ENCODE data around the gene WIPF2.
"Not testable (repeated sequence)": the region's sequence is repeated elsewhere in the genome, so short reads cannot be mapped to it uniquely, and the experiment has no call there.

WIPF2 gene

GRCh38 chr17:40295488-40296436 lies 76.7 kb downstream of the WIPF2 start:
- no peak for FAIRE-seq
- DNase-seq (ENCODE audit: low spot score) = no peak

- DNase-seq (ENCODE audit: low spot score) = no peak
- no peak for FAIRE-seq
Observed at GRCh38 chr17:40297511-40297910, 78.4 kb downstream of the WIPF2 start.

DNA sequence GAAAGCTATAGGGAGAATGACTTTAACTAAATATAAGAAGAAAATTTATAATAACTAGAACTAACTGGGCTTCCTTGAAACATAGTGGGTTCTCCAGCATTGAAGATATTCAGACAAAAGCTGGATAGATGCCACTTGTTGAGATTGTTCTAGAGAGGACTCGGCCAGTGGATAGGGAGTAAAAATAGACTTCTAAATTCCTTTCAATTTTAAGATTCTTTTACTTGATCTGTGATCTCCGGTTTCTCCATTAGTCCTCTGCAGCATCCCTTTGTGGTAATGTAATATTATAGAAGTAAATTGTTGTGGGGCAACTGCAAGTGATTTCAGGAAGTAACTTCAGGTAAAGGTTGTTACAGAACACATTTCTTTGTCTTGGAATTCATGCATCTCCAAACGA lies 79.6 kb downstream of the WIPF2 start:
- DNase-seq (ENCODE audit: low spot score) (no peak), FAIRE-seq (no peak)

GRCh38 chr17:40299159-40299757 lies 80.2 kb downstream of the WIPF2 start:
- not testable (repeated sequence) for FAIRE-seq

GRCh38 chr17:40301315-40301714 lies 82.2 kb downstream of the WIPF2 start:
- no peak for FAIRE-seq
- no peak for DNase-seq (ENCODE audit: low spot score)

More at GRCh38 chr17:40299159-40299757, 80.2 kb downstream of the WIPF2 start:
- not testable (repeated sequence) for DNase-seq (ENCODE audit: low spot score)

GRCh38 chr17:40303009-40303657 lies 84.0 kb downstream of the WIPF2 start:
- DNase-seq (ENCODE audit: low spot score) (no peak), FAIRE-seq (no peak)

DNA sequence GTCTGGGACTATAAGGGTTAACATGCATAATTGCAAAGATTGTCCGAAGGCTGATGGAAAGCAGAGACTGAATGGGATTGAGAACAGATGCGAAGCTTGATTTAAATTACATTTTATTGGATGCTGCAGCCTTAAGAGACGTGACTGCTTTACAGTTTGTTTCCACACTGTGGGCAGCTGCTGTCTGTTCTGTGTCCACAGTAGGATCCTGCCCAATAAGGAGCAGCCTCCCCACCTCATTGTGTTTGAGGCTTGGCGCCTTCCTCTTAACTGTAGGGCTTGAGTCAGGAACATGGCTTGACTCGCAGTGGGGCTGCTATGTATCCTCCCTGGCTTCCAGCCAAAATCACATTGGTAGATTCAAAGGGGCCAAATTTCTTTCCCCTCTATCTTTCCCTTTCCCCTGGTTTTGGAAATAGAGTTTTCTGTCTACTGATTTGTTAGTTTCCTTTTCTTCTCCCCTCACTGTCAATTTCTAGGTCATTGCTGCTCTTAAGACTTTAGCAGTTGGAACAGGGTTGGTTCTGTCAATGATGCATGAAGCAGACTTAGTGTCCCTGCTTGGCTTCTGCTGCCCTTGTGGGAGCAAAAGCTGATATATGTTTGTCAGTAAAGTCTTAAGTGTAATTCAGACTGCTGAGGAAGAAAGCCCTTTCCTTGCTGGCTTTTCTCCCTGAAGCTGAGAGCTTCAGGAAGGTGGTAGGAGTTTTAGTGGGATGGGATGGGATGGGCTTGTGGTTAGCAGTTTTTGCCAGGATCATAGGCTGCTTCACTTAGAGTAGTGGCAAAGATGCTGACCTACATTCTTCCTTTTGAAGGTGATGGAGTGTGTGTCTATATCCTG lies 84.8 kb downstream of the WIPF2 start:
- FAIRE-seq (no peak), DNase-seq (ENCODE audit: low spot score) (no peak)

DNA sequence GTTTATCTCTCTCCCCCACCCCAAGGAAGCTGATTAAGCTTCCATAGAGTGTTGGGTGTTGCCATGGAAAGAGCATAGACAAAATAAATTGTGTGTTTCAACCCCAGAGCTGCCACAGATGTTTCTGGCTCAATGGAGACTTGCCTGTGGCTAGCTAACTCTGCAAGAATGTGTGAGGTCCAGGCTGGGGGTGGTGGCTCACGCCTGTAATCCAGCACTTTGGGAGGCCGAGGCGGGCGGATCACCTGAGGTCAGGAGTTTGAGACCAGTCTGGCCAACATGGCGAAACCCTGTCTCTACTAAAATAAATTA lies 85.4 kb downstream of the WIPF2 start:
- not testable (repeated sequence) for FAIRE-seq; DNase-seq (ENCODE audit: low spot score)

- not testable (repeated sequence) for FAIRE-seq; DNase-seq (ENCODE audit: low spot score)
Observed at GRCh38 chr17:40304866-40305265, 85.8 kb downstream of the WIPF2 start.

DNA sequence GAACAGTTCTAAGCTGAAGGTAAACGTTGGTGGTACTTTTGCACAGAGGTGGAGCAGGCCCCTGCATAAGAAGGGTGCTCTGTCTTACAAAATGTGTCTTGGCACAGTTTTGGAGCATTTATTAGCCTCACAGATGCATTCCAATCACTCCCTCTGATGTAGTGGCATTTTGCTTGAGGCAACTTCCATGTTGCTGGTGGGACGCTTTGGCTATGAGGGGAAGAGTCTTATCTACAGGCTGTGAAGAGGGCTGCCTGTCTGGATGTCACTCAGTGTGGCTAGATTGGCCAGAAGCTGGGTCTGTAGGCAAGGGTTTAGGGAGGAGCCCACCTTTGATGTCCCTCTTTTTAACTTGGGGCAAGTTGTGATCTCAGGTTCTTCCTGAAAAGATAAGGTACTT lies 87.3 kb downstream of the WIPF2 start:
- no peak for DNase-seq (ENCODE audit: low spot score)

GRCh38 chr17:40307001-40307730 lies 88.1 kb downstream of the WIPF2 start:
- no peak for DNase-seq (ENCODE audit: low spot score)
- no peak for FAIRE-seq

More for the DNA sequence above, 87.3 kb downstream of the WIPF2 start:
- FAIRE-seq = no peak

DNA sequence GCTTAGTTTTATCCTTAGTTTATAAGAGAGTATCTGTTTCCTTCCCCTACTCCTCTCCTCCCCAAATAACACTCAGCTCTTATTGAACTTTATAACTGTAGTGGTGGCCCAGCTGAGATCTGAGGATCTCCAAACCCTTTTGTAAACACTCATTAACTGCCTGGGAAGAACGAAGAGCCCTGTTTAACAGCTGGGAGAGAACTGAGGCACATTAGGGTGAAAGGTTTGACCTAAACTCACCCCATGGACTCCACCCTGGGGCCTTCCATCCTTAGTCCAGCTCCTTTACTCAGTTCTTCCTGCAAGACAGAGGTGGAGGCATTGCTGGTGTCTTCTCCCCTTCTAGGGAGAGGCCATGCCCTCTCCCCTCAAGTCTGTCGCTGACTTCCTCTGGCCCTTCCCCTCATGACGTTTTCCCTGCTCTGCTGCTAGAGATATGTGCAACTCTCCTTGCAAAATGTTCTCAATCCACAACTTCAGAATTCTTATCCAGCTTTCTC lies 88.7 kb downstream of the WIPF2 start:
- FAIRE-seq = no peak

GRCh38 chr17:40309031-40309948 lies 90.2 kb downstream of the WIPF2 start, which contains the start of gene RARA:
RARA (plus strand) TSS chr17:40309180; CDS start chr17:40331219, 22,039 bp downstream.
- FAIRE-seq = no peak

More for the DNA sequence above, 88.7 kb downstream of the WIPF2 start:
- no peak for DNase-seq (ENCODE audit: low spot score)

GRCh38 chr17:40309949-40310510 lies 90.9 kb downstream of the WIPF2 start:
- no peak for FAIRE-seq
- no peak for DNase-seq (ENCODE audit: low spot score)

More at GRCh38 chr17:40309031-40309948, 90.2 kb downstream of the WIPF2 start, which contains the start of gene RARA:
- DNase-seq (ENCODE audit: low spot score) = no peak

- FAIRE-seq = no peak
- no peak for DNase-seq (ENCODE audit: low spot score)
Observed at GRCh38 chr17:40310882-40311391, 91.8 kb downstream of the WIPF2 start.

DNA sequence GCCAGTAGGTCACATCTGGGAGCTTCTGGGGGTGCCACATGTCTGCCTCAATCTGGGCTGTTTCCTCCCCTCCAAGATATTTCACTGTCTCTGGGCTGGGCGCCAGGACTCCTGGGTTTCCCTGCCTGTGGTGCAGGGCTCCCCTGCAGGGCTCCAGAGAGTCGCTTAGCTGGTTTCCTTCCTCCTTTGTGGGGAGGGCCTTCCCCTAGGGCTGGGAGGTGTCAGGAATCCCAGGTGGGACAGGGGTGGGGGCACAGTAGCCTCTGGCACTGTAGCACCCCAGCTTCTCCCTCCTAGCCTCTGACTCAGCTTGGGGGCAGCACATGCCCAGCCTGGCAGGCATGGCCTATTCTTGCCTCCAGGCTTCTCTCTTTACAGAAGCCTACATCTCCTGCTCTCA lies 92.5 kb downstream of the WIPF2 start:
- FAIRE-seq = no peak

DNA sequence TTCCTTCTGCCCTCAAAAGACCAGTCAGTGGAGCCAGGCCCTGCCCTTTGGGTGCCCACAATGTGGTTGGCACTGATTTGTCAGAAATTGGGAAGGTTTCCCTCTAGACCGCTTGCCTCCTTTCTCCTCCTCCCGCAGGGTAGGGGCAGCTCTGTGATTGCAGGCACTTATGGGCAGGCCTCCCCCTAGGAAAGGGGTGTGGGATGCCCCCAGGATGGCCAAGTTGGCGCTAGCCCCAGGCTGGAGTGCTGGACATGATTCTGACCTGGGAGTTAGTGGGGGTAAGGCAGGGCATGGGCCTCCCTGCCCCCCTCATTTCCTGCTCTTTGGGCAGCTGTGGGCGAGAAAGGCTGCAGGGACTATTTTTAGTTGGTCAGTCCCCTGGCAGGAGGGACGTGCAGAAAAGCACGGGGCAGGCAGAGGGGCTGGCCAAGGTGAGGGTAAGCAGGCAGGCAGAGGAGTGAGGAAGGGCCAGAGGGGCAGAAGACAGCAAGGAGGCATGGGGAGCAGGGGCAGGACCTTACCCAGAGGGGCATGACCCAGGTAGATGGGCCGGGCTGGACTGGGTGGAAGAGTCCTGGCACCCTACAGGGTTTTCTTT lies 93.1 kb downstream of the WIPF2 start:
- DNase-seq (ENCODE audit: low spot score) = no peak
- no peak for FAIRE-seq

More for the DNA sequence above, 92.5 kb downstream of the WIPF2 start:
- DNase-seq (ENCODE audit: low spot score) = no peak
